Ishikawa (cell line): Measurements from ENCODE around the gene MRPS15.

Source experiments
- CEBPB ChIP-seq: IDR thresholded peaks from 2 replicates; pipeline ENCODE4 v1.6.1; 2012
- CREB1 ChIP-seq: IDR thresholded peaks from 2 replicates; pipeline ENCODE4 v1.6.1; 2012; ENCODE audit warnings: low read depth
- EGR1 ChIP-seq: IDR thresholded peaks from 2 replicates; pipeline ENCODE4 v1.6.1; 2012
- EP300 ChIP-seq: IDR thresholded peaks from 2 replicates; pipeline ENCODE4 v1.6.1; 2012; ENCODE audit warnings: borderline replicate concordance
- FOXM1 ChIP-seq: IDR thresholded peaks from 2 replicates; pipeline ENCODE4 v1.6.1; 2012; ENCODE audit warnings: low read depth, borderline replicate concordance
- MAX ChIP-seq: IDR thresholded peaks from 2 replicates; pipeline ENCODE4 v1.6.1; 2012
- NFIC ChIP-seq: IDR thresholded peaks from 2 replicates; pipeline ENCODE4 v1.6.1; 2012
- RAD21 ChIP-seq: IDR thresholded peaks from 2 replicates; pipeline ENCODE4 v1.6.1; 2012; ENCODE audit warnings: low read depth
- TAF1 ChIP-seq: IDR thresholded peaks from 2 replicates; pipeline ENCODE4 v1.6.1; 2012; ENCODE audit warnings: low read depth, mild to moderate bottlenecking
- TCF12 ChIP-seq: IDR thresholded peaks from 2 replicates; pipeline ENCODE4 v1.6.1; 2012; ENCODE audit warnings: low read depth
- TEAD4 ChIP-seq: IDR thresholded peaks from 2 replicates; pipeline ENCODE4 v1.6.1; 2012
- YY1 ChIP-seq: IDR thresholded peaks from 2 replicates; pipeline ENCODE4 v1.6.1; 2012; ENCODE audit warnings: low read depth
- ZBTB7A ChIP-seq: IDR thresholded peaks from 2 replicates; pipeline ENCODE4 v1.6.1; 2012; ENCODE audit warnings: low read depth
- TF ChIP-seq, protein P1 (sequence below): IDR thresholded peaks from 2 replicates; pipeline ENCODE4 v1.6.1; 2012
- TF ChIP-seq, protein P2 (sequence below): IDR thresholded peaks from 2 replicates; pipeline ENCODE4 v1.6.1; 2012; ENCODE audit warnings: low read depth, mild to moderate bottlenecking

The MRPS15 gene

GRCh38 chr1:36447450-36447849 is 16.7 kb downstream of the MRPS15 start:
- TF ChIP-seq, protein P1, sequence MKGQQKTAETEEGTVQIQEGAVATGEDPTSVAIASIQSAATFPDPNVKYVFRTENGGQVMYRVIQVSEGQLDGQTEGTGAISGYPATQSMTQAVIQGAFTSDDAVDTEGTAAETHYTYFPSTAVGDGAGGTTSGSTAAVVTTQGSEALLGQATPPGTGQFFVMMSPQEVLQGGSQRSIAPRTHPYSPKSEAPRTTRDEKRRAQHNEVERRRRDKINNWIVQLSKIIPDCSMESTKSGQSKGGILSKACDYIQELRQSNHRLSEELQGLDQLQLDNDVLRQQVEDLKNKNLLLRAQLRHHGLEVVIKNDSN: no peak
- TF ChIP-seq MAX: no peak
- no peak for TF ChIP-seq CEBPB
- TF ChIP-seq, protein P2, sequence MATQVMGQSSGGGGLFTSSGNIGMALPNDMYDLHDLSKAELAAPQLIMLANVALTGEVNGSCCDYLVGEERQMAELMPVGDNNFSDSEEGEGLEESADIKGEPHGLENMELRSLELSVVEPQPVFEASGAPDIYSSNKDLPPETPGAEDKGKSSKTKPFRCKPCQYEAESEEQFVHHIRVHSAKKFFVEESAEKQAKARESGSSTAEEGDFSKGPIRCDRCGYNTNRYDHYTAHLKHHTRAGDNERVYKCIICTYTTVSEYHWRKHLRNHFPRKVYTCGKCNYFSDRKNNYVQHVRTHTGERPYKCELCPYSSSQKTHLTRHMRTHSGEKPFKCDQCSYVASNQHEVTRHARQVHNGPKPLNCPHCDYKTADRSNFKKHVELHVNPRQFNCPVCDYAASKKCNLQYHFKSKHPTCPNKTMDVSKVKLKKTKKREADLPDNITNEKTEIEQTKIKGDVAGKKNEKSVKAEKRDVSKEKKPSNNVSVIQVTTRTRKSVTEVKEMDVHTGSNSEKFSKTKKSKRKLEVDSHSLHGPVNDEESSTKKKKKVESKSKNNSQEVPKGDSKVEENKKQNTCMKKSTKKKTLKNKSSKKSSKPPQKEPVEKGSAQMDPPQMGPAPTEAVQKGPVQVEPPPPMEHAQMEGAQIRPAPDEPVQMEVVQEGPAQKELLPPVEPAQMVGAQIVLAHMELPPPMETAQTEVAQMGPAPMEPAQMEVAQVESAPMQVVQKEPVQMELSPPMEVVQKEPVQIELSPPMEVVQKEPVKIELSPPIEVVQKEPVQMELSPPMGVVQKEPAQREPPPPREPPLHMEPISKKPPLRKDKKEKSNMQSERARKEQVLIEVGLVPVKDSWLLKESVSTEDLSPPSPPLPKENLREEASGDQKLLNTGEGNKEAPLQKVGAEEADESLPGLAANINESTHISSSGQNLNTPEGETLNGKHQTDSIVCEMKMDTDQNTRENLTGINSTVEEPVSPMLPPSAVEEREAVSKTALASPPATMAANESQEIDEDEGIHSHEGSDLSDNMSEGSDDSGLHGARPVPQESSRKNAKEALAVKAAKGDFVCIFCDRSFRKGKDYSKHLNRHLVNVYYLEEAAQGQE: no peak
- no peak for TF ChIP-seq YY1
- TF ChIP-seq FOXM1: no peak
- TF ChIP-seq TCF12: no peak
- TF ChIP-seq TEAD4: no peak

- TF ChIP-seq CEBPB (no peak), TEAD4 (no peak), TCF12 (no peak), ZBTB7A (no peak), NFIC (no peak), MAX (no peak), YY1 (no peak), RAD21 (no peak)
Observed at GRCh38 chr1:36446746-36447145, 17.4 kb downstream of the MRPS15 start.

DNA sequence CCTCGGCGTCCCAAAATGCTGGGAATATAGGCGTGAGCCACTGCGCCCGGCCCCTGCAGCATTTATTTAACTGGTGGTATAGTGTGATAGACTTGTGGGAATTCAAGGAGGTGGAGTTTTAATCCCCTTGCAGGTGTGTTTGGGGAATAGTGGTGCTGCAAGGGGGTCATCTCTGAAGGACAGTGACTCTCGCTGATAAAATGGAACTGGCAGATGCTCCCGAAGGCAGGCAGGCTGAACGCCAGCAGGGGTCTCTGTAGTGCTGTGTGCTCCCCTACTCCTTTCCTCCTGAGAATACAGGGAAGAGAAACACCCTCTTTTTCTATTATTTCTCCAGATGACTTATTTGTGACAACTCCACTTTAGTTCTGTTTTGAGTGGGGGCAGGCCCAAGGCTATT is 17.9 kb downstream of the MRPS15 start:
- TF ChIP-seq NFIC: no peak
- no peak for TF ChIP-seq FOXM1
- no peak for TF ChIP-seq YY1
- TF ChIP-seq TAF1: no peak
- TF ChIP-seq, protein P2: no peak
- TF ChIP-seq ZBTB7A: no peak
- no peak for TF ChIP-seq CREB1
- TF ChIP-seq, protein P1: no peak
- TF ChIP-seq EGR1: no peak
- no peak for TF ChIP-seq CEBPB
- no peak for TF ChIP-seq TCF12
- no peak for TF ChIP-seq EP300
- no peak for TF ChIP-seq RAD21
- no peak for TF ChIP-seq MAX
- TF ChIP-seq TEAD4: no peak

- TF ChIP-seq YY1 (no peak), CEBPB (no peak), TCF12 (no peak), EP300 (no peak), FOXM1 (no peak), MAX (no peak), CREB1 (no peak)
- TF ChIP-seq, protein P2: no peak
Observed at GRCh38 chr1:36443297-36443696, 20.9 kb downstream of the MRPS15 start.

DNA sequence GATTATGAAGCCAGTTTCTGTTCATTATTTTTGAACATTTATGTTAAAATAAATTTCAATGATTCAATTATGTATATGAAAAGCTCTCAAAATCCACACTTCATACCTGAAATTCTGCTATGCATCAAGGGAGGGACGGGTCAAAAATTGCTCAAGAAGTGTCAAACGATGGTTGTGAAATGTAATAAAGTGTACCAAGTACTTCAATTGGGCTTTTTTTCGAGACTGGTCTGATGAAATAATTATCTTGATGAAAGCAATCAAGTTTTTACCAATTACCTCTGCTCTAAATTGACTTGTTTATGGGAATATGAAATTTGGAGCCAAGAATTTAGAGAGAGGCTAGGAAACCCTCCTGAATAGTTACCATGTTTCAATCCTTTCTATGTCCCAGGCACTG is 21.8 kb downstream of the MRPS15 start:
- TF ChIP-seq EGR1: no peak
- TF ChIP-seq, protein P2: no peak
- TF ChIP-seq YY1: no peak
- TF ChIP-seq TCF12: no peak
- TF ChIP-seq, protein P1: no peak
- TF ChIP-seq NFIC: no peak
- no peak for TF ChIP-seq TEAD4
- TF ChIP-seq EP300: no peak
- TF ChIP-seq FOXM1: no peak
- no peak for TF ChIP-seq TAF1
- no peak for TF ChIP-seq CREB1
- no peak for TF ChIP-seq MAX
- TF ChIP-seq RAD21: no peak
- TF ChIP-seq CEBPB: no peak
